Measurements from ENCODE around the gene MBTPS1. TPM values are rescaled to one million over a fixed set of nuclear protein-coding genes. Genes with fewer than 3 reads are reported as not detected.

Gene MBTPS1
- total and polyA plus RNA-seq, 9 of the 15 experiments (the other 6 are each of a cell fraction or from before 2014, with no cell fraction given), result 2.8 to 57.6 (median 43.8) TPM

- TF ChIP-seq, protein P1, sequence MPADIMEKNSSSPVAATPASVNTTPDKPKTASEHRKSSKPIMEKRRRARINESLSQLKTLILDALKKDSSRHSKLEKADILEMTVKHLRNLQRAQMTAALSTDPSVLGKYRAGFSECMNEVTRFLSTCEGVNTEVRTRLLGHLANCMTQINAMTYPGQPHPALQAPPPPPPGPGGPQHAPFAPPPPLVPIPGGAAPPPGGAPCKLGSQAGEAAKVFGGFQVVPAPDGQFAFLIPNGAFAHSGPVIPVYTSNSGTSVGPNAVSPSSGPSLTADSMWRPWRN (IDR thresholded peaks at IDR 0.05; ENCODE audit: low read depth), result no peak
- TF ChIP-seq RBM17 (IDR thresholded peaks at IDR 0.05; ENCODE audit: borderline replicate concordance, low read depth, low read length) (no peak), RAD21 (CRISPR knock-in tag; conservative IDR thresholded peaks at IDR 0.05 in 1 of 2, IDR thresholded peaks at IDR 0.05 in 1 of 2) (peak; percentile 77 to 86), TBL1XR1 (IDR thresholded peaks at IDR 0.05; ENCODE audit: low read length in 2 of 2) (0 out of 4 replicates have a peak, but pooled peaks of 1 of the 2 experiments have one; percentile 28), ZNF696 (CRISPR knock-in tag; conservative IDR thresholded peaks at IDR 0.05) (no peak), RFX7 (CRISPR knock-in tag; IDR thresholded peaks at IDR 0.05) (no peak), MCM5 (IDR thresholded peaks at IDR 0.05; ENCODE audit: low read depth) (no peak), RCOR1 (IDR thresholded peaks at IDR 0.05; ENCODE audit: borderline replicate concordance in 1 of 2, low read depth in 2 of 2, low read length in 2 of 2) (0 out of 4 replicates have a peak, but pooled peaks of 1 of the 2 experiments have one; percentile 40), SP2 (IDR thresholded peaks at IDR 0.05; ENCODE audit: extremely low read depth, low read depth, low read length, poor library complexity, severe bottlenecking) (no peak), CBX3 (IDR thresholded peaks at IDR 0.05; ENCODE audit: borderline replicate concordance in 1 of 2, low read length in 2 of 2) (no peak), RB1 (IDR thresholded peaks at IDR 0.05; ENCODE audit: low read depth) (peak; percentile 50; the same call in 1 of the 2 replicates), SMC3 (conservative IDR thresholded peaks at IDR 0.05; ENCODE audit: insufficient read depth, low read depth, low read length) (peak; percentile 91), SIX5 (IDR thresholded peaks at IDR 0.05; ENCODE audit: borderline replicate concordance in 1 of 2, insufficient read depth in 1 of 2, low read depth in 1 of 2, low read length in 2 of 2) (no peak)
- TF ChIP-seq, protein P2, sequence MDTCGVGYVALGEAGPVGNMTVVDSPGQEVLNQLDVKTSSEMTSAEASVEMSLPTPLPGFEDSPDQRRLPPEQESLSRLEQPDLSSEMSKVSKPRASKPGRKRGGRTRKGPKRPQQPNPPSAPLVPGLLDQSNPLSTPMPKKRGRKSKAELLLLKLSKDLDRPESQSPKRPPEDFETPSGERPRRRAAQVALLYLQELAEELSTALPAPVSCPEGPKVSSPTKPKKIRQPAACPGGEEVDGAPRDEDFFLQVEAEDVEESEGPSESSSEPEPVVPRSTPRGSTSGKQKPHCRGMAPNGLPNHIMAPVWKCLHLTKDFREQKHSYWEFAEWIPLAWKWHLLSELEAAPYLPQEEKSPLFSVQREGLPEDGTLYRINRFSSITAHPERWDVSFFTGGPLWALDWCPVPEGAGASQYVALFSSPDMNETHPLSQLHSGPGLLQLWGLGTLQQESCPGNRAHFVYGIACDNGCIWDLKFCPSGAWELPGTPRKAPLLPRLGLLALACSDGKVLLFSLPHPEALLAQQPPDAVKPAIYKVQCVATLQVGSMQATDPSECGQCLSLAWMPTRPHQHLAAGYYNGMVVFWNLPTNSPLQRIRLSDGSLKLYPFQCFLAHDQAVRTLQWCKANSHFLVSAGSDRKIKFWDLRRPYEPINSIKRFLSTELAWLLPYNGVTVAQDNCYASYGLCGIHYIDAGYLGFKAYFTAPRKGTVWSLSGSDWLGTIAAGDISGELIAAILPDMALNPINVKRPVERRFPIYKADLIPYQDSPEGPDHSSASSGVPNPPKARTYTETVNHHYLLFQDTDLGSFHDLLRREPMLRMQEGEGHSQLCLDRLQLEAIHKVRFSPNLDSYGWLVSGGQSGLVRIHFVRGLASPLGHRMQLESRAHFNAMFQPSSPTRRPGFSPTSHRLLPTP (IDR thresholded peaks at IDR 0.05; ENCODE audit: borderline replicate concordance, extremely low read depth, insufficient read length), result no peak
- TF ChIP-seq, protein P3, sequence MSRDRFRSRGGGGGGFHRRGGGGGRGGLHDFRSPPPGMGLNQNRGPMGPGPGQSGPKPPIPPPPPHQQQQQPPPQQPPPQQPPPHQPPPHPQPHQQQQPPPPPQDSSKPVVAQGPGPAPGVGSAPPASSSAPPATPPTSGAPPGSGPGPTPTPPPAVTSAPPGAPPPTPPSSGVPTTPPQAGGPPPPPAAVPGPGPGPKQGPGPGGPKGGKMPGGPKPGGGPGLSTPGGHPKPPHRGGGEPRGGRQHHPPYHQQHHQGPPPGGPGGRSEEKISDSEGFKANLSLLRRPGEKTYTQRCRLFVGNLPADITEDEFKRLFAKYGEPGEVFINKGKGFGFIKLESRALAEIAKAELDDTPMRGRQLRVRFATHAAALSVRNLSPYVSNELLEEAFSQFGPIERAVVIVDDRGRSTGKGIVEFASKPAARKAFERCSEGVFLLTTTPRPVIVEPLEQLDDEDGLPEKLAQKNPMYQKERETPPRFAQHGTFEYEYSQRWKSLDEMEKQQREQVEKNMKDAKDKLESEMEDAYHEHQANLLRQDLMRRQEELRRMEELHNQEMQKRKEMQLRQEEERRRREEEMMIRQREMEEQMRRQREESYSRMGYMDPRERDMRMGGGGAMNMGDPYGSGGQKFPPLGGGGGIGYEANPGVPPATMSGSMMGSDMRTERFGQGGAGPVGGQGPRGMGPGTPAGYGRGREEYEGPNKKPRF (IDR thresholded peaks at IDR 0.05; ENCODE audit: low read depth, low read length), result no peak
- TF ChIP-seq, protein P4, sequence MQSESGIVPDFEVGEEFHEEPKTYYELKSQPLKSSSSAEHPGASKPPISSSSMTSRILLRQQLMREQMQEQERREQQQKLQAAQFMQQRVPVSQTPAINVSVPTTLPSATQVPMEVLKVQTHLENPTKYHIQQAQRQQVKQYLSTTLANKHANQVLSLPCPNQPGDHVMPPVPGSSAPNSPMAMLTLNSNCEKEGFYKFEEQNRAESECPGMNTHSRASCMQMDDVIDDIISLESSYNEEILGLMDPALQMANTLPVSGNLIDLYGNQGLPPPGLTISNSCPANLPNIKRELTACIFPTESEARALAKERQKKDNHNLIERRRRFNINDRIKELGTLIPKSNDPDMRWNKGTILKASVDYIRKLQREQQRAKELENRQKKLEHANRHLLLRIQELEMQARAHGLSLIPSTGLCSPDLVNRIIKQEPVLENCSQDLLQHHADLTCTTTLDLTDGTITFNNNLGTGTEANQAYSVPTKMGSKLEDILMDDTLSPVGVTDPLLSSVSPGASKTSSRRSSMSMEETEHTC (IDR thresholded peaks at IDR 0.05), result no peak
These were observed 51.1 kb downstream of the MBTPS1 start (continued) for GRCh38 chr16:84065536-84066132.
